NCI-H1436 treated with DMSO at 0.1 percent for 48 hours (cell line): ENCODE measurements around the gene SMPD4.
"Not testable (repeated sequence)": the region's sequence is repeated elsewhere in the genome, so short reads cannot be mapped to it uniquely, and the experiment has no call there.

Source experiments
- DNase-seq: peaks from one replicate; lab custom pipeline; 2025; lab: John Stamatoyannopoulos, UW

The SMPD4 gene

DNA sequence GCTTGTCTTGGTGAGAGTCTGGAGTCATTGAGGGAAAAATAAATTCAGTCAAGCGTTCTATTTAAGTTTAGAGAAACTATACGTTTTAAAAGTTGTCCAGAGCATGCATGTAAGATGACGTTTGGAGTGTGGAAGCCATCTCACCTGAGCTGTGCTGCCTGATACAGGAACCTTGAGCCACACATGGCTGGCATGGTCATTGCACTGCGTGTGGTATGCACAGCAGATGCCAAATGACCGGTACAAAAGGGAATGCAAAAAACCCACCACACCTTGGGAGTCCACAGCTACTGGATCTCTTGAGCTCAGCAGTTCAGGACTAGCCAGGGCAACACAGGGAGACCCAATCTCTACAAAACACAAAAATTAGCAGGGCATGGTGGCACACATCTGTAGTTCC, 5.0 kb upstream of the SMPD4 start:
- no peak for DNase-seq

DNA sequence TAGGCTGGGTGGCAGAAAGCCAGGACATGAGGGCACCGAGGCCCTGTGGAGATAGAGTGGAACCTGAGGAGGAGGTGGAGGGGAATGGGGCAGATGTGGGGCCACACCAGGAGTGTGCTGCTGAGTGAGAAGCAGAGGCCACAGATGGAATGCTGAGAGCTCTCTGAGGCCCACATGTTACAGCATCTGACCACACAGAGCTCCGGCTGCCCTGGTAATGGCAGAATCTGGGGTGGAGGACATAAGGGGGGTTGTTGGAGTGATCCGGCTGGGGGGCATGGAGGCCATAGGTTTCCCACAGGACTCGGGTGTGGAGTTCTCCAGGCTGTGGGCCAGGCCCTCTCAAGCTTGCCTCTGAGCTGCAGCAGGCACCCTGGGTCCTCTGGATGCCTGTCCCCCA, 4.5 kb upstream of the SMPD4 start:
- no peak for DNase-seq

DNA sequence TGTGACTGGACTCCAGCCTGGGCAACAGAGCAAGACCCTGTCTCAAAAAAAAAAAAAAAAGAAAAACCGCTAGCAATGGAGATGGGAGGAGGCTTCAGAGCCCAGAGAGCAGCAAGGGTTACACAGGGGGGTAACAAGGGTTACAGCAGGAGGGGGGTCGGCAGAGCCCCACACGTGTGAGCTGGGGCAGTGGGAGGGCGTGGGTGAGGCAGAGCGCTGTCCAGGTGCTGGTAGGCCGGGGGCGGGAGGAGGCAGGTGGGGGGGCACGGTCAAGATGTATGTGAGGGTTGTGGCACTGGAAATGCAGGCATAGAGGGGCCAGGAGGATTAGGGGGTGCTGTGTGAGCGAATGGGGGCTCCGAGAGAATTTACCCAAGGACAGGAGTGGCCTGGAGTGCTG, 4.0 kb upstream of the SMPD4 start:
- no peak for DNase-seq

DNA sequence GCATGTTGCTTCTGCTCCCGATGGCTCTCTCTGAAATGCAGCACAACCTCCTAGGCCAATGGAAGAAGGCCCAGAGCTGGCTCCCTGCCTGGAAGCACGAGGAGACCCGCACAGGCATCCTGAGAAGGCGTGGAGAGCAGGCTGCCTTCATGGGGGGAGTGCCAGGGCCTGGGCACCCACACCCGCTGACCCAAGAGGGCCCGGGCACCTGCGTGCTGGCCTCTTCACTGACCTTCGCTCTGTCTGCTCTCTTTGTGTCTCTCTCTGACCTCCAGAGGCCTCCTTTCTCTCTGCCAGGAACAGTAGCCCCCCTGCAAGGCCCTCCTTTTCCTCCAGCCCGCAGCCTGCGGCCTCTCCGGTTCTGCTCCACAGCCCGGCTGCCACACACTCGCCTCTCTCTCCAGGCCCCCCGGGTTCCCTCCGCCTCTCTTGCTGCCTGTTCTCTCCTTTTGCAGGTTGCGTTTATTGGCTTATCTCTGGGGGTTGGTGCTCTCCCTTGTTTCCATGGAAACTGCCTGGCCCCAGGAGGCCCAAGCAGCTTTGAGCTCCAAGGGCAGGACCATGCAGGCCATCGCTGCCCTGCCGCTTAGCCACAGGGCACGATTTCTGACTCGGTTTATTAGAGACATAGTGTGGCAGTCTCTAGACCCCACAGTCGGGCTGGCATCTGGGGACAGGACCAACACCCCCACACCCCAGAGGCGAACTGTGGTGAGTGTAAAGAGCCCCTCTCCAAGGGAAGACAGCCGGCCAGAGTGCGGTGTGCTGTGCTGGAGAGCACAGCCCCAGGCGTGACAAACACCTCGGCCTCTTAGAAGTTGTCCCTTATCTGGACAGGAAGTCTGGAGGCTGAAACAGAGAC, 2.3 kb upstream of the SMPD4 start:
- no peak for DNase-seq

DNA sequence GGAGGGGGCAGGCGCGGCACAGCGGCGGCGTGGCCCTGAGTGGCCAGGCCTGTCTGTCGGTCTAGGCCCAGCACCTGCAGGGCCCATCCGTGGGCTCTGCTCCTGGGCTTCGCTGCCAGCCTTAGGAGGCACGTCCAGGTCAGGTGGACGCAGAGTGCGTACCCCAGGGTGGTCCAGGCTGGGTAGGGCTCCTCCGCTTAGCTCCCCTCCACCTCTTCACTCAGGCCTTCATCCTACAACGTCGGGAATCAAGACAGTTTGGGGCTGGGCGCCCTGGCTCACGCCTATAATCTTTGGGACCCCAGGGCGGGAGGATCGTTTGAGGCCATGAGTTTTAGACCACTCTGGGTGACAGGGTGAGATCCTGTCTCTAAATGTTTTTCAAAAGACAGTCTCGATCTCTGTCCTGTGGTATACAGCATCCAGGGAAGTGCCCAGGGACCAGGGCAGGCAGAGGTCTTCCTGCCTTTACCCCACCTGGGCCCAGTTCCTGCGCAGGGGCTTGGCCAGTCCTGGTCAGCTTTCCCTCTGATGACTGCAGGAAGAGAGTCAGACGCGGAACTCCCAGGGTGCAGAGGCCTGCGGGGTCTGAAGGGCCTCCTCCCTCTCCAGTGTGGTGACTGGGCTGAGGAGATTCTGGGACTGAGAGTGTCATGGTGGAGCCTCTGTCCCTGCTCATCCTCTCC, 1.6 kb upstream of the SMPD4 start:
- not testable (repeated sequence) for DNase-seq

DNA sequence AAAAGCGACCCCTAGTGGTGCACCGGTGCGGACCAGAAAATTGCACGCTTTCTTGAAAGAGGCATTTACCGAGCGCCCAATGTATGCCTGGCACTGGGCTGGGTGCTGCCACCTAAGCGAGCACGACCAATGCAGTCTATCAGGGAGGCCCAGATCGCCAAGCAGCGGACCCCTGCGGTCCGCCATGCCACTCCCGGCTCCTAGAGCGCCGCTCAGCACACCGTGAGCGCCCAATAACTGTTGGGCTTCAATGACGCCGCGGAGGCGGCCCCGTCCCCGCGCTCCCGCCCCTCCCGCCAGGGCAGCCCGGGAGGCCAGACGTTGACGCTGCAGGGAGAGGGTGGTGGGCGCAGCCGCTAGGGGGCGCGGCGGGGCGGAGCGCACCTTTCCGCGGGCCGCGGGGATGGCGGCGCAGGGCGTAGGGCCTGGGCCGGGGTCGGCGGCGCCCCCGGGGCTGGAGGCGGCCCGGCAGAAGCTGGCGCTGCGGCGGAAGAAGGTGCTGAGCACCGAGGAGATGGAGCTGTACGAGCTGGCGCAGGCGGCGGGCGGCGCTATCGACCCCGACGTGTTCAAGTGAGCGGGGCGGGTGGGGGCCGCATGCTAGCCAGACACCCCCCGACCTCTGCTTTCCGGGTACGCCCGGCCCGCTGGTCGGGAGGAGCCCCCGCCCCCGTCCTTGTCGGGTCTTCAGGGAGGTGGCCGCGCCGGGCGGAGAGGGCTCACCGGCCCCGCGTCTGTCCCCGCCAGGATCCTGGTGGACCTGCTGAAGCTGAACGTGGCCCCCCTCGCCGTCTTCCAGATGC, 679 bp upstream of the SMPD4 start, which contains the start of gene MZT2B:
MZT2B (plus strand) TSS at position 383 of the 803 bp plus-strand sequence; CDS start at position 404, 21 bp downstream.
- peak; percentile 9 for DNase-seq

DNA sequence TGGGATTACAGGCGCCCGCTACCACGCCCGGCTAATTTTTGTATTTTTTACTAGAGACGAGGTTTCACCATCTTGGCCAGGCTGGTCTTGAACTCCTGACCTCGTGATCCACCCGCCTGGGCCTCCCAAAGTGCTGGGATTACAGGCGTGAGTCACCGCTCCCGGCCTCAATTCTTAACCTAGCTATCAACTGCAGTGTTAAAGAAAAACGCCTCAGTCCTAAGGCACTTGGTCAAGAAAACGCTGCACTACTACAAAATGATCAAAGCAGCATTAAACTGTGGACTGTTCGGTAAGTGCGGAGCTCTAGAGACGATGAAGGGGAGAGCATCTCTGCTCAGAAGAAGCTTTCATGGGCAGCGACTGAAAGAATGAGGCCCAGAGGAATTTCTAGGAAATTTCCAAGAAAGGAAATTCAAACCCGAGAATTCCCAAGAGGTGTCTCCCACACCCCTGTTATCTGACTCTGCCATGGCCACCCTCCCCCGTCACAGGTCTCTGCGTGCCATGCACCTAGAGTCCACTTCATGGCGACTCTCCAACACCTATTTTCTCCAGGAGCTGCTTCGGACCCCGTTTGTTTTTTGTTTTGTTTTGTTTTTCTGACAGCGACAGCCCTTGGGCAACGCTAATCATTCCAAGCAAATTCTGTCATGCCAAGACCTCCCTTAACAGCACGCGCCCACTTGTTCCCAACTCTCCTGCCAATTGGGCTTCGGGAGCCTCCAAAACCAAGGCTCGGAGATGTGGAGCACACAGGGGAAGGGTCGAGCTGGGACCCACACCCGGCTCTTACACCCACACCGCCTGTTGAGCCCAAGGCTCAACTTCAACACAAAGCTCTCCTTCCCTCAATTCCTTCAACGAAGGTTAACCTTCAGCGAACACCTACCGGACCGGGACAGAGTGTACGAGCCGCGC, 738 bp downstream of the SMPD4 start:
- not testable (repeated sequence) for DNase-seq

DNA sequence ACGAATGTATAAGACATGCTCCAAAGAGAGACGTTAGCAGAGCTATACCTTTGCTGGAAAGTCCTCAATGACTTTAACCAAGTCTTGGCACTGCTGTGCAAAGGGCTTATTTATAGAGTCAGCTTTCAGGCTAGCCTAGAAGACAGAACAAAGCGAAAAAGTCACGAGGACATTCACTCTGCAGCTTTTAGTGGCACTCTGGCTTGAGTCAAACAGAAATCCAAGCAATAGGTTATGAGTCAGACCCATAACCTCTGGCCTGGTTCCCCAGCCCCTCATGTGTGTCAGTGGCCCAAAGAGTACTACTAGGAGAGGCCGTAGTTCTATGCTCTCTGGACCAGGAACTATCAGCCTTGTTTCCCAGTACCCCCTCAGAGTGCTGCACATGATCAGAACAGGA, 6.5 kb downstream of the SMPD4 start:
- not testable (repeated sequence) for DNase-seq

DNA sequence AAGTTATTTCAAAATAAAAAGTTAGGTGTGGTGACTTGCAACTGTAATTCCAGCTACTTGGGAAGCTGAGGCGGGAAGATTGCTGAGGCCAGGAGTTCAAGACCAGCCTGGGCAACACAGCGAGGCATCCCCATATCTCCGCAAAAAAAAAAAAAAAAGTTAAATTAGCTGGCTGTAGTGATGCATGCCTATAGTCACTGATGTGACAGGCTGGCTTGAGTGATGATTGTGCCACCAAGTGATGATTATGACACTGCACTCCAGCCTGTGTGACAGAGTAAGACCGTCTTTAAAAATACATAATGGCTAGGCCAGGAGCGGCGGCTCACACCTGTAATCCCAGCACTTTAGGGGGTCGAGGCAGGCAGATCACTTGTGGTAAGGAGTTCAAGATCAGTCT, 11.5 kb downstream of the SMPD4 start:
- no peak for DNase-seq

DNA sequence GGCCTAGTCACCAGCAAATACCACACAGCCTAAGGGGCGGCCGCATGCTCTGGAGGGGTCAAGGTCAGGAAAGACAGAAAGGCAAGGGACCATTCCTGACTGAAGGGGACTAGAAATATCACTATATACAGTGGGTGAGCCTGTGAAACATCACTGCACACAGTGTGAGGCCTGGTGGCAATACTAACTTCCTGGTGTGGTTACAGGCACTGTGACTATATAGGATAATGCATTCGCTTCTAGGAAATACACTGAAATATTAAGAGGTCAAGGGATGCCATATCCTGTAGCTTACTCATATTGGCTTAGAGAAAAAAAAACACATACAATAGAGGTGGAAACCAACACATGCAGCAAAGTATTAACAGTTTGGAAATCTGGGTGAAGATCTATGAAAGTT, 12.2 kb downstream of the SMPD4 start:
- DNase-seq, result not testable (repeated sequence)

DNA sequence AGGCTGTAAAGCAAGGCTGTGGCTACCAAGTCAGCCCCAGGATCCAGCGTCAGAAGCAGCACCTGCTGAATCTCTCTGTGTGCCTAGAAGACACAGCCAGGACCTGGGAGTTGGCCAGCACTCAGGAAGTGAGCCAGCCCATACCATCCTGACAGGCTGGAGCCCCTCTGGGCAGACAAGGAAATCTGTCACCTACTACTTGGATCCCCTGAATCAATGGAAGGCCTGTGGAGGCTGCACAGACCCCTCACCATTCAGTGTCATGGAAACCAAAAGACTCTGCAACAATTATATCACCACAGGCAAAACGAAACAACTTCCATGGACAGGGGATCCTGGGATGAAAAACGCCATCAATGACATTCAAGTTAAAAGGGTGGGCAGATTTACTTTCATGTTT, 14.8 kb downstream of the SMPD4 start:
- not testable (repeated sequence) for DNase-seq

DNA sequence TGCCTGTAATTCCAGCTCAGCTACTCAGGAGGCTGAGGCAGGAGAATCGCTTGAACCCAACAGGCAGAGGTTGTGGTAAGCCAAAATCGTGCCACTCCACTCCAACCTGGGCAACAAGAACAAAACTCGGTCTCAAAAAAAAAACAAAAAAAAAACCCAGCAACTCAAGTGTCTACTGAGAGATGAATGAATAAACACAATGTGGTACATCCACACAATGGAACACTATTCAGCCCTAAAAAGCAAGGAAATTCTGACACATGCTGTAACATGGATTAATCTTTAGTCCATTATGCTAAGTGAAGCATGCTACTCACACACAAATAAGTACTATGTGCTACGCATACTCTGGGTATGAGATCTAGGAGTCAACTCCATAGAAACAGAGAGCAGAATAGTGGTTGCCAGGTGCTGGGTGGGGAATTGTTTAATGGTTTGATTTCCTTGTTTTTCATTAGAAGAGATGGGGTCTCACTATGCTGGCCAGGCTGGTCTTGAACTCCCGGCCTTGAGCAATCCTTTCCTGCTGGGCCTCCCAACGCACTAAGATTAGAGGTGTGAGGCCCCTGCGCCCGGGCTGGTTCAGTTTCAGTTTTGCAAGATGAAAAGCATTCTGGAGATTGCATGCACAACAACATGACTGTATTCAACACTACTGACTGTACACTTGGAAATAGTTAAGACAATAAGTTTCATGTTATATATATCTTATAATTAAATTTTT, 15.9 kb downstream of the SMPD4 start:
- DNase-seq, result no peak

DNA sequence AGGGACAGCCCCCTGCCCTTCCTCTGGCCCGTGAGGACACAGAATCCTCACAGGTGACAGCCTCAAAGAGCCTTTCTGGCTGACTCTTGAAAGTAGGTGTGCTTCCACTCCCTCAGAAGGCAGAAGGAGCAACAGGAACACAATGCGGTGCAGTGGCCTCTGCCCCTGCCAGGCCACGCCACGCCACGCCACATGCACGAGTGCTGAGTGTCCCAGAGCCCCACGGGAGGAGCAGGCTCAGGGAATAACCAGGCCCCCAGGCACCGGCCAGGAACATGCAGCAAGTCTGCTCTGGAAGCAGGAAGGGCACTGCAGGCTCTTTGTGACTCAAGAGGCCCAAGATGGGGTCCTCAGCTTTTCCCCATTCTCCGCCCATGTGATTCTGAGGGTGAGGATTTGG, 18.4 kb downstream of the SMPD4 start:
- DNase-seq, result no peak

DNA sequence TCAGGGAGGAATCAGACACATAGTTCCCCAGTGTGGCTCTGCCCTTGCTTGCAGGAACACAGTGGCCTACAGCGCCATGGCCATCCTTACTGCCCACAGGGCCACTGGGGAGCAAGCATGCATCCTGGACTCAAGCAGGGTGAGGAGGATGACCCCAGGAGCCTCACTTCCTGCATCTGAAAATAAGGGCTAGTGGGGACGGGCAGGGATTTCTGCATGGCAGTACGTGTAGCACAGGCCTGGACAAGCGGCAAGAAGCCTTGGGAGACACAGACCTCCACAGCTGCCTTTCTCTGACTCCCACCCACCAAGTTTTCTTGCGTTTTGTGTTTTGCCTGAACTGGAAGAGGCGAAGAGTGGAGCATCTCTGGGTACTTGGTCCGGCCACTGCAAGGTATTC, 18.9 kb downstream of the SMPD4 start:
- DNase-seq, result not testable (repeated sequence)

DNA sequence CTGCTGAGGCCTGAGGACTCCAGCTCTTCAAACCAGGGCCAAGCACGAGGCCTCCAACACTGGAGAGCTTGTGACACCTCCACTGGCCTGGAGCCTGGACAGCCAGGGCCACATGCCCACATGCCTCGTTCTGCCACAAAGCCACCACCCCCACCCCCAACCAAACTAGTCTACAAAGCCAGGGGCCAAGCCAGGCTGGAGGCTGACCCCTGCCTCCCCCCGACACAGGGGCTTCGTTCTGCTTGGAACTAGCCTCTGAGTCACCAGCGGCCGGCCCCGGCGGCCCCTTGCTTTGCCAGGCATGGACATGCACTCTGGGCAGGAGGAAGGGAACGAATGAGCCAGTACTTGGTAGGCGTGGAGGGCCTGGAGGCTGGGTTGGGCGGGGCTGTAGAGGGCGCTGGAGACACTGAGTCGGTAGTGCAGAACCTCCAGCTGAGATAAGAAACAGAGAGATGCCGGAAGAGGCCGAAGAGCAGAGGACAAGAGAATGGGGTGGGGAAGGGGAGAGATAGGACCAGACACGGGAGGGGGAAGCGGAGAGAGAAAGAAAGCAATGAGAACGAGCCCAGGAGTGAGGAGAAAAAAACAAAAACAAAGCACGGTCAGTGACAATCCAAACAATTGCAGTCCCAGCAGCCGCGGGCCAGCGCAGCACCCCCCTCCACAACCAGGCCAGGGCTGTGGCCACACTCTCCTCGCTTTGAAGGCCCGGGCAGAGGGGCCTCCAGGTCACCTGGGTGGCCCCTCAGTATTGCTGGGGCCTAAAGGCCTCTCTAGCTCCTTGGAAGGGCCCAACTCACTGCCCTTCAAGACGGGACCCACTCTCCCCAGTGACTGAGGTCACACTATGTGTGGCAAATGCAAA, 20.3 kb downstream of the SMPD4 start:
- DNase-seq, result not testable (repeated sequence)

DNA sequence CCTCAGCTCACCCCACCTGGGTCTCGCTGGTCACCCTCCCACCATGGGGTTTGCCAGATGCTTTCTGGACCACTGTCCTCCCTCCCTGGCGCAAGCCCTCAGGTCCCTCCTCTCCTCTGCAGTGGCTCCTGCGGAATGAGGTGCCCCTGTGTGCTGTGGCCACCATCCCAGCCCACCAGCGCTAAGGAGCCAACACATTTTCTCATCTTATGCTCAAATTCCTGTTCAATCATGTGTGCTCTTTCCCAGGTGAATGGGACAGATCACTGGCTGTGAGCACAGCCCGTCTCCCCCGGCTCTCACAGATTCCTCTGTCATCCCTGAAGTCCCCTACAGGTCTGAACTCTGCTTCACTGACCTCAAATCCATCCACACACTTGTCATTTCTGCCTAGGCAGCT, 21.3 kb downstream of the SMPD4 start:
- DNase-seq, result no peak

DNA sequence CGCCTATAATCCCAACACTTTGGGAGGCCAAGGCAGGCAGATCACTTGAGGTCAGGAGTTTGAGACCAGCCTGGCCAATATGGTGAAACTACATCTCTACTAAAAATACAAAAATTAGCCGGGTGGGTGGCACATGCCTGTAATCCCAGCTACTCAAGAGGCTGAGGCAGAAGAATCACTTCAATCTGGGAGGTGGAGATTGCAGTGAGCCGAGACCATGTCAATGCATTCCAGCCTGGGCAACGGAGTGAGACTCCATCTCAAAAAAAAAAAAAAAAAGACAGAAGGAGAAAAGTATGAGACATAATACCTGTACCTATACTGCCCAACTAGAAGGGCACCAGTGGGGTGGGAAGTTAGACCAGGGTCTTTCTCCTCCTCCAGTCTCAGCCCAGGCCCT, 22.0 kb downstream of the SMPD4 start:
- DNase-seq, result not testable (repeated sequence)

DNA sequence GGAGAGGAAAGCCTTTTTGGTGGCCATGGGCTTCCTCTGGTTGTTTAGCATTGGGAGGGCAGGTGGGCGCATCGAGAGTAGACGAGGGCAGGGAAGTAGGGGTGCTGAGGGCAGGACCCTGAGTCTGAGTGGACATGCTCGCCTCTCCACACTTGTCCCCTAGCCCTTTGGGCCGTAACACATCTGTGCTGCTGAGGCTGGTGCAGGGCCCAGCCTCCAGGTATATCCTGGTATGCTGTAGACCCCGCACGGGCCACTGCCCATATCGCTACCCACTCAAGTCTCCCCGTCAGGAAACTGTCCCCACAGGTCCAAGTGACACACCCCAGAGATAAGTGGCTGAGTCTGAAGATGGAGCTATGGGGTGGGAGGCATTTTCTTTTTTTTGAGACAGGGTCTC, 22.8 kb downstream of the SMPD4 start:
- no peak for DNase-seq

DNA sequence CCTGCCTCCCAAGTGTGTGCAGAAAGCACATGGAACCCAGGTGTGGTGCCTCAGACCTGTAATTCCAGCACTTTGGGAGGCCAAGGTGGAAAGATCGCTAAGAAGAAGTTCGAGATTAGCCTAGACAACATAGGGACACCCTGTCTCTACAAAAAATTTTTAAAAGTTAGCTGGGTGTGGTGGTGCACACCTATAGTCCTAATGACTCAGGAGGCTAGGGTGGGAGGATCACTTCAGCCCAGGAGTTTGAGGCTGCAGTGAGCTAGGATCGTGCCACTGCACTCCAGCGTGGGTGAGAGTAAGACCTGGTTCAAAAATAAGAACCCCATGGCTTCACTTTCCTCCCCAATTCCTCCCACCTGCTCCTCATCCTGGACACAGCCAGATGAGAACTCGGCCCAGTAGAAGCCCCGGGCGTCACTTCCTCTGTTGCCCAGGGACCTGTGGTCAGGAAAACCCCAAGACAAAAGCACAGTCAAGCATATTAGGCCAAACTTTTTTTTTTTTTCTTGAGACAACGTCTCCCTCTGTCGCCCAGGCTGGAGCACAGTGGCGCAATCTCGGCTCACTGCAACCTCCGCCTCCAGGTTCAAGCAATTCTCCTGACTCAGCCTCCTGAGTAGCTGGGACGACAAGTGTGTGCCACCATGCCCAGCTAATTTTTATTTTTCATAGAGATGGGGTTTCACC, 23.4 kb downstream of the SMPD4 start:
- DNase-seq, result not testable (repeated sequence)
